Dedifferentiated amniotic fluid mesenchymal stem cell (primary cell): ENCODE results near the gene ZNF157.

Experiments
- DNase-seq: peaks from one replicate; pipeline ENCODE4 v3.0.0-alpha.2; 2016; ENCODE audit errors: extremely low spot score

ZNF157 gene

DNA sequence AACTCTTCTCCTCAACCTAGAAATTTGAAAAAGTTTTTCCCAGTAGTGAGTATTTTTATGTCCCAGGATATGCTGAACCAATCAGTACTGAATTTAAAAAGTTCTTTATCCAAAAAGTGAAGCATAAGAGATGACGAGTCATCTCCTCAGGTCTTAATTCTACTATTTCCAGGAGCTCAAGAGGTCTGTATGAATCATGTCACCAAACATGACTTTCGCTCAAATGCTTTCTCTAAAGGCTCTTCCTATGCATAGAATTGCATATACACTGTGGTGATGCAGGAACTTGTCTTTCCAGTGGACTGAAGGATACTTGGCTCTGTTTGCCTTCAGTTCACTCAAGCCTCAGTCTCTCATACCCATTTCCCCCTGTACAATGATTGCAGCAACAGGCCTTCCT is 76.6 kb downstream of the ZNF157 start:
- DNase-seq = no peak

DNA sequence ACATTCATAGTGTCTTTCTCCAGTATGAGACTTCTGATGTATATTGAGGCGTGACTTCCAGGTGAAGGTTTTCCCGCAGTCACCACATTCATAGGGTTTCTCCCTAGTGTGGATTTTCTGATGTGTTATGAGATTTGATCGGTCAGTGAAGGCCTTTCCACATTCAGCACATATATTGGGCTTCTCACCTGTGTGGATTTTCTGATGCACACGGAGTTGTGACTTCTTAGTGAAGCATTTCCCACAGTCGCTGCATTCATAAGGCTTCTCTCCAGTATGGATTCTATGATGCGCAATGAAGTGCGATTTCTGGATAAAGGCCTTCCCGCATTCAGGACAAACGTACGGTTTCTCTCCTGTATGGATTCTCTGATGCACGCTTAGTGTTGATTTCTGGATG is 77.2 kb downstream of the ZNF157 start:
- no peak for DNase-seq

GRCh38 chrX:47448165-47448806 is 77.9 kb downstream of the ZNF157 start:
- DNase-seq = no peak

GRCh38 chrX:47452112-47452511 is 81.7 kb downstream of the ZNF157 start:
- no peak for DNase-seq

DNA sequence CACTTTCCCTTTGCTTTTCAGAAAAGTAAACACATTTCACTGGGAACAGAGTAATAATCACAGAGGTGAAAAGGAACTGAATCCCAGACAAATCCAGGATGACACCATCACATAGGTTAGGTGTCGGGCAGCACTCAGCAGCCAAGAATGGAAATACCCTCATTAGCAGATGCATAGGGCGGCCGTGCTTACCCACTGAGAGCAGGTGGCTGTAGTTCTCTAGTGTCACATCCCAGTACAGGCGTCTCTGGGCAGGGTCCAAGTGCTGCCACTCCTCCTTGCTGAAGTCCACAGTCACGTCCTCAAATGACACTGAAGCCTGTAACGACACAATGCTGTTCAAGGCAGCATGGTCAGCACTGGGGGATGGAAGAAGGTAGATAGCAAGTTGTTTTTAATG is 85.7 kb downstream of the ZNF157 start:
- DNase-seq = no peak

- no peak for DNase-seq
These were observed 88.2 kb downstream of the ZNF157 start for GRCh38 chrX:47458528-47458927.

- no peak for DNase-seq
These were observed 90.2 kb downstream of the ZNF157 start for GRCh38 chrX:47460561-47460960.
